Spleen (tissue), 11 donors: ENCODE measurements around the gene LOXHD1. TPM values are rescaled to one million over a fixed set of nuclear protein-coding genes. Genes with fewer than 3 reads are reported as not detected.
A peak's percentile ranks its signal among the peaks of the same experiment; 100 is the strongest.

Experiments
- DNase-seq: peaks from one replicate; pipeline ENCODE4 v3.0.0-alpha.2; 2020
- H3K27ac ChIP-seq, 8 donors: fragments of 200-600 bp; sonication (generic) in 7 of 8; 1 replicate in 4 of 8; 2 replicates in 4 of 8; pipeline versions ENCODE4 v1.5.0 to v1.8.0; 2016 to 2021; ENCODE audit warnings: inconsistent platforms in 4 of 8, mild to moderate bottlenecking in 4 of 8, moderate library complexity in 1 of 8
- H3K27me3 ChIP-seq, 7 donors: fragments of 200-600 bp; sonication (generic) in 6 of 7; replicated peaks in 1 of 7; 1 replicate in 4 of 7; 2 replicates in 3 of 7; pipeline versions ENCODE4 v1.5.0 to v1.8.0; 2016 to 2021; ENCODE audit warnings: inconsistent platforms in 3 of 7, mild to moderate bottlenecking in 1 of 7
- H3K36me3 ChIP-seq, 6 donors: fragments of 200-600 bp; sonication (generic) in 5 of 6; 1 replicate in 4 of 6; 2 replicates in 2 of 6; pipeline versions ENCODE4 v1.5.0 to v1.8.0; 2016 to 2021; ENCODE audit warnings: inconsistent platforms in 2 of 6
- H3K4me1 ChIP-seq, 6 donors: fragments of 200-600 bp; sonication (generic) in 5 of 6; 1 replicate in 3 of 6; 2 replicates in 3 of 6; pipeline versions ENCODE4 v1.5.0 to v1.8.0; 2016 to 2021; ENCODE audit warnings: inconsistent platforms in 3 of 6
- H3K4me3 ChIP-seq, 8 donors: fragments of 200-600 bp; sonication (generic) in 7 of 8; 1 replicate in 4 of 8; 2 replicates in 4 of 8; pipeline versions ENCODE4 v1.5.0 to v1.8.0; 2016 to 2021; ENCODE audit warnings: inconsistent platforms in 4 of 8, mild to moderate bottlenecking in 4 of 8, moderate library complexity in 2 of 8
- H3K9me3 ChIP-seq, 8 donors: fragments of 200-600 bp; sonication (generic) in 7 of 8; 1 replicate in 4 of 8; 2 replicates in 4 of 8; pipeline versions ENCODE4 v1.5.0 to v1.8.0; 2016 to 2021; ENCODE audit warnings: inconsistent platforms in 4 of 8
- CTCF ChIP-seq, 11 experiments: fragments of 200-600 bp in 7 of 11; fragments of 450-650 bp in 4 of 11; sonication (generic) in 4 of 11; IDR thresholded peaks in 8 of 11; conservative IDR thresholded peaks in 3 of 11; 1 replicate in 7 of 11; 2 replicates in 4 of 11; pipeline versions ENCODE4 v1.4.0 to v1.8.0; 2016 to 2021; ENCODE audit warnings: antibody characterized with exemption in 11 of 11, inconsistent platforms in 4 of 11, mild to moderate bottlenecking in 1 of 11
- POLR2A ChIP-seq, 3 donors: fragments of 450-650 bp; IDR thresholded peaks; one replicate each; pipeline ENCODE4 v1.5.1; 2017; ENCODE audit warnings: antibody characterized with exemption in 3 of 3, mild to moderate bottlenecking in 1 of 3
- POLR2AphosphoS5 ChIP-seq, 3 donors: sonication (generic); formaldehyde crosslinking; IDR thresholded peaks; one replicate each; pipeline ENCODE4 v1.5.1; 2017; ENCODE audit warnings: antibody characterized with exemption in 3 of 3
- WGBS, 5 donors: extraction: QIAGEN DNeasy Blood & Tissue Kit in 3 of 5; methylation state at CpG; one replicate each; pipeline versions ENCODE4 v1.1.5 to v1.1.7; 2013 to 2018; 5-methylcytosine and 5-hydroxymethylcytosine counted together
- intact Hi-C: fragments of 100-400 bp; cut with DNase I; formaldehyde crosslinking; loops from one replicate; pipeline ENCODE4 v1.15.0; 2023; ENCODE audit warnings: low total_unique reads
- polyA plus RNA-seq, 3 donors: library from polyadenylated mRNA; stranded (reverse); fragments of 200-250 nt; gene quantifications; one replicate each; pipeline ENCODE4 v1.2.1, GENCODE V29; 2013
- total RNA-seq, 7 donors: library from RNA; depleted of rRNA in 3 of 7; stranded (reverse); fragments of >200 nt in 3 of 7; fragmentation: NEBNext Ultra II Directional in 4 of 7; extraction: Animal tissue kit (Norgen Biotek cat#: 25700) in 4 of 7; gene quantifications; one replicate each; pipeline versions ENCODE4 v1.1.0 to v1.2.1, GENCODE V29; 2016 to 2021
- donor health status: healthy with polysubstance abuse.
- donor health status: DM: no; HTN: no; CAD: no; lungs with moderate emphysema.
- donor health status: DM: no; HTN: no; CAD: no.
- donor health status: Bipolar disorder and iron deficiency.
- donor health status: healthy.
- donor health status: DM: no; HTN: no; CAD: no.
- donor health status: DM: yes; HTN: yes; CAD: no.

LOXHD1 gene
- total and polyA plus RNA-seq, 10 donors: 0.09 to 6.0 (median 2.1) TPM

DNA sequence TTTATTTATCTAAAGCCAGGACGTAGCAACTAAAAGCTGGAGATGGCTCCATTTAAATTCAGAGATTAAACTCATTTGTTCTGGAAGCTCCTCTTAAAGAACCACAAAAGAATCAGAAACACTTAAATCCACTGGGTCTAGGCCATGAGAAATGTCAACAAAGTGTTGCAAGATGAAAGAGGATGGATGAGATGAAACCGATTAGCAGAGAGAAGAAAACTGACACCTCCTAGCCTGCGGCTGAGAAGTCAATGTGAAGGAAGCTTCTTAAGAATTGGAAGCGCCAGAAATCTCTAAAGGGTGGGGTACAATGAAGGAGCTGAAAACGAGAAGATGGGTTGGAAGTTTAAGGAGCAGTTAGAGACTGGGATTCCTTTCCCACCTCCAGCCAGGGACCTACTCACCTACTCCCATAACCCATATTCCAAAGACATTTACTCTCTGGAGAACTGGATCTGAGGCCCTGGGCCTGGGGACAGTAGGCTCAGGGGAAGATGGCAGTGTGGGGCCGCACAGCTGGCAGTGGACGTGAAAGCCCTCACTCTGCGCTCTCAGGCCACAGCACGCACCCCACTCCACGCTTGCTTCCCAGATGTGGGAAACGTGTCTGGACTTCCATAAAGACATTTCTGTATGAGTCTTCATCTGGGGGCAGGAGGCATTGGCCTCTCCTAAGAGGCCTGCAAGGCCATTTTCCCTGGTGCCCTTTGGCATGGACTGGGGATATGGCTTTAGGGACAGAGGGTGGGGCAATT lies 188.4 kb downstream of the LOXHD1 start:
- TF ChIP-seq POLR2AphosphoS5 (IDR thresholded peaks at IDR 0.05) (no peak), POLR2A (IDR thresholded peaks at IDR 0.05) (no peak), CTCF (IDR thresholded peaks at IDR 0.05 in 8 of 11, conservative IDR thresholded peaks at IDR 0.05 in 3 of 11) (no peak)
- Histone ChIP-seq H3K27me3 (no peaks in the 10 kb centered on the region), H3K4me1 (peaks cover 0 to 8% (median 1%) of the 10 kb centered on the region in 6 donors), H3K9me3 (no peaks in the 10 kb centered on the region), H3K27ac (no peak overlapping the region), H3K36me3 (no peaks in the 10 kb centered on the region), H3K4me3 (no peak overlapping the region)
- DNase-seq: peak; percentile 56
- 77 to 88% (median 86%) methylated on average over 11 of the region's 11 CpGs for WGBS, 5 donors
- intact Hi-C loops: no loop called here

DNA sequence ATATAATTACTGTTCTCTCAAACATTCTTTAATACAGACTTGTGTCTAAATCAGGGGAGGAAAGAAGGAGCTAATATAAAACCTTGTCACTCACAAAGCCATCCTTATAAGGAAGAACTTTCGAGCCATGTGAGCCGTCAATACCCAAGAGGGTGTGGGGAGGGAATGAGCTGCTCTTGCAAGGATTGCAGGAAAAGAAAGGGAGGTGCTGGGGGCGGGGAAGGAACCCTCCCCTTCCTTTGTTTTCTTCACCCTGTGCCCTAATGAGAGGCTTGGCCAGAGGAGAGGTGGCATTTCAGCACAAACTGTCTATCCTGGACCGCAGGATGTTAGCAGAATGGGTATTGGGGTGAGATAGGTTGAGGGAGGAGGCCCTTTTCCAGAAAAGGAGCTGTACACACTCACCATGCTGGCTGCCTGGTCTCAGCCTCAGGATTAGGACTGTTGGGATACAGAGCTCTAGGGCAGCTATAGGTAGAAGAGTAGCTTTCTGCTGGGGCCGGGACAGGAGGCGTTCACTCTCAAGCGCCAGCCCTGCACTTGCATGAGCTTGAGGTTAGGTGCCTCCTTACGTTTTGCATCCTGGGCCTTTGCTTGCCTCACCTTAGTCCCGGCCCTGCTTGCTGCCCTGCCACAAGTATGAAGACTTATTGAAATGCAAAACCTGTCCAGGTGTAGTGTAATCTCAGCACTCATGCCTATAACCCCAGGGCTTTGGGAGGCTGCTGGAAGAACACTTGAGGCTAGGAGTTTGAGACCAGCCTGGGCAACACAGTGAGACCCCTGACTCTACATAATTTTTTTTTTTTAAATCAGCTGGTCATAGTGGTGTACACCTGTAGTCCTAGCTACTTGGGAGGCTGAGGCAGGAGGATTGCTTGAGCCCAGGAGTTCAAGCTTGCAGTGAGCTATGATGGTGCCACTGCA lies 190.5 kb downstream of the LOXHD1 start:
- H3K27ac ChIP-seq: no peak overlapping the region
- H3K4me3 ChIP-seq: no peak overlapping the region
- 60 to 73% (median 64%) methylated on average over 8 to 9 of the region's 9 CpGs for WGBS, 5 donors
- H3K9me3 ChIP-seq: no peaks in the 10 kb centered on the region
- no peaks in the 10 kb centered on the region for H3K27me3 ChIP-seq
- H3K4me1 ChIP-seq: peaks cover 0 to 8% (median 1%) of the 10 kb centered on the region in 6 donors
- DNase-seq: peak; percentile 45
- intact Hi-C loops: no loop called here
- TF ChIP-seq POLR2A (IDR thresholded peaks at IDR 0.05) (no peak), CTCF (IDR thresholded peaks at IDR 0.05 in 8 of 11, conservative IDR thresholded peaks at IDR 0.05 in 3 of 11) (no peak)
- H3K36me3 ChIP-seq: no peaks in the 10 kb centered on the region

DNA sequence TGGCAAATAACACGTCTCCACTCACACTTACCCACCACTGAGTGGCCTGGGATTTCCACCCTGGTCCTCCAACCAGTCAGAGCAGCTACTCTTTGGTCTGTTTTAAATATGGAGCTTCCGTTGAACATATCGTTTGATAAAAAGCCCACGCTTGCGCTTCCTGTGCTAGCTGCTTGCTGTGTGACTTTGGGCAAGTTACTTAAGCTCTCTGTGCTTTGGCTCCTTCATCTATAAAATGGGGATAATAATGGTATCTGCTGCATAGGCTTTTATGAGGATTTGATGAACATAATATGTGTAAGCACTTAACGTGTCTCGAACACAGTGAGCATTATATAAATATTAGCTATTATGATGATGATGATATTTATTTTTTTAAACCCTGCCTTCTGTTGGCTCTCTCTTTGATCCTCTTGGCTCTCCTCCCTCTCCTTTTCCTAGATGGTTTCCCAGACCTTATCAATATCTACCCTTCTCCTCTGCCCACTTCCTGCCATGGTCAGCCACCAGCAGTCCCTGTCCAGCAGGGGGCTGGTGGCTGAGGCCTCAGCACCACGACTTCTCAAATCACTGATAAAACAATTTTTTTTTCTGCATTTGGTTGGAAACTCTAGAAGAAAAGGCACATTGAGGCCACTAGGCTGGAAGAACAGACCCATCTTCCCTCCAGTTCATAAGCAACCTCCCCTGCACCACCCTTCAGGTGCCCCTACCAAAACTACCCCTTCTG lies 191.9 kb downstream of the LOXHD1 start:
- TF ChIP-seq CTCF (IDR thresholded peaks at IDR 0.05 in 8 of 11, conservative IDR thresholded peaks at IDR 0.05 in 3 of 11): peak in 1 of 11 experiments; percentile 15
- no peak for TF ChIP-seq POLR2AphosphoS5 (IDR thresholded peaks at IDR 0.05)
- no peak overlapping the region for H3K27ac ChIP-seq
- no peak overlapping the region for H3K4me3 ChIP-seq
- no peaks in the 10 kb centered on the region for H3K9me3 ChIP-seq
- no peaks in the 10 kb centered on the region for H3K27me3 ChIP-seq
- H3K4me1 ChIP-seq: peaks cover 0 to 8% (median 1%) of the 10 kb centered on the region in 6 donors
- peak; percentile 24 for DNase-seq
- peaks cover 0 to 1% (median 0%) of the 10 kb centered on the region in 6 donors for H3K36me3 ChIP-seq
- WGBS, 5 donors: 71 to 83% (median 81%) methylated on average over 8 of the region's 8 CpGs
- intact Hi-C loops: no loop called here
